Neural progenitor cell (in vitro differentiated cells): ENCODE results near the gene ZNF592. TPM values are rescaled to one million over a fixed set of nuclear protein-coding genes. Genes with fewer than 3 reads are reported as not detected.
"Not testable (repeated sequence)": the region's sequence is repeated elsewhere in the genome, so short reads cannot be mapped to it uniquely, and the experiment has no call there.

Source experiments
- DNase-seq: peaks from one replicate; pipeline ENCODE4 v3.0.0-alpha.2; 2016; ENCODE audit warnings: low spot score
- H2AFZ ChIP-seq: fragments of 200-600 bp; sonication (generic); replicated peaks from 2 replicates; pipeline ENCODE4 v1.6.1; 2016; ENCODE audit warnings: antibody characterized with exemption
- H3F3A ChIP-seq: fragments of 200-600 bp; sonication (generic); 2 replicates; pipeline ENCODE4 v1.6.1; 2016; ENCODE audit warnings: antibody characterized with exemption, low read depth
- H3K27ac ChIP-seq: fragments of 200-600 bp; sonication (generic); 2 replicates; pipeline ENCODE4 v1.5.1; 2016; ENCODE audit warnings: mild to moderate bottlenecking
- H3K27me3 ChIP-seq: fragments of 200-600 bp; sonication (generic); 2 replicates; pipeline ENCODE4 v1.6.1; 2016; ENCODE audit warnings: mild to moderate bottlenecking, moderate library complexity
- H3K36me3 ChIP-seq: fragments of 200-600 bp; sonication (generic); 2 replicates; pipeline ENCODE4 v1.5.1; 2016
- H3K4me1 ChIP-seq: fragments of 200-600 bp; sonication (generic); 2 replicates; pipeline ENCODE4 v1.6.1; 2016; ENCODE audit warnings: mixed run types
- H3K4me2 ChIP-seq: fragments of 200-600 bp; sonication (generic); 2 replicates; pipeline ENCODE4 v1.6.1; 2016
- H3K4me3 ChIP-seq: fragments of 200-600 bp; sonication (generic); 2 replicates; pipeline ENCODE4 v1.5.1; 2016
- H3K79me2 ChIP-seq: fragments of 200-600 bp; sonication (generic); 2 replicates; pipeline ENCODE4 v1.6.1; 2016; ENCODE audit warnings: low read depth
- H3K9ac ChIP-seq: fragments of 200-600 bp; sonication (generic); 2 replicates; pipeline ENCODE4 v1.6.1; 2016
- H3K9me3 ChIP-seq: fragments of 200-600 bp; sonication (generic); 2 replicates; pipeline ENCODE4 v1.5.1; 2016; ENCODE audit warnings: low read depth
- H4K20me1 ChIP-seq: fragments of 200-600 bp; sonication (generic); 2 replicates; pipeline ENCODE4 v1.6.1; 2016; ENCODE audit warnings: low read depth
- H3K27ac Mint-ChIP-seq: 3 replicates; pipeline ENCODE4 v1.8.0; 2021; ENCODE audit warnings: mixed read lengths
- H3K27me3 Mint-ChIP-seq: 2 replicates; pipeline ENCODE4 v1.8.0; 2022; ENCODE audit warnings: low read depth, mild to moderate bottlenecking, inconsistent platforms, moderate library complexity, mixed read lengths; ENCODE audit not compliant: insufficient read depth
- H3K36me3 Mint-ChIP-seq: 3 replicates; pipeline ENCODE4 v1.8.0; 2021; ENCODE audit warnings: mixed read lengths
- H3K4me1 Mint-ChIP-seq: 3 replicates; pipeline ENCODE4 v1.8.0; 2021; ENCODE audit warnings: mixed read lengths
- H3K4me3 Mint-ChIP-seq: 3 replicates; pipeline ENCODE4 v1.8.0; 2021; ENCODE audit warnings: mild to moderate bottlenecking, moderate library complexity, mixed read lengths
- H3K9me3 Mint-ChIP-seq: 3 replicates; pipeline ENCODE4 v1.8.0; 2020; ENCODE audit warnings: mixed read lengths
- EZH2 ChIP-seq: fragments of 200-600 bp; sonication (generic); IDR thresholded peaks from 2 replicates; pipeline ENCODE4 v1.6.1; 2017; ENCODE audit warnings: antibody characterized with exemption, mild to moderate bottlenecking, moderate library complexity
- EZH2phosphoT487 ChIP-seq: fragments of 200-600 bp; sonication (generic); IDR thresholded peaks from 2 replicates; pipeline ENCODE4 v1.6.1; 2017; ENCODE audit warnings: antibody characterized with exemption
- total RNA-seq: library from RNA; depleted of rRNA; stranded (reverse); fragments of >200 nt; gene quantifications from 2 replicates; pipeline ENCODE4 v1.2.3, GENCODE V29; 2015; ENCODE audit warnings: low replicate concordance
- TF ChIP-seq, protein P1 (sequence below): fragments of 200-600 bp; sonication (generic); IDR thresholded peaks from 2 replicates; pipeline ENCODE4 v1.5.1; 2017; ENCODE audit warnings: antibody characterized with exemption, mild to moderate bottlenecking

The ZNF592 gene
- total RNA-seq, 1 donor from 2014 or later: 5.8 TPM

DNA sequence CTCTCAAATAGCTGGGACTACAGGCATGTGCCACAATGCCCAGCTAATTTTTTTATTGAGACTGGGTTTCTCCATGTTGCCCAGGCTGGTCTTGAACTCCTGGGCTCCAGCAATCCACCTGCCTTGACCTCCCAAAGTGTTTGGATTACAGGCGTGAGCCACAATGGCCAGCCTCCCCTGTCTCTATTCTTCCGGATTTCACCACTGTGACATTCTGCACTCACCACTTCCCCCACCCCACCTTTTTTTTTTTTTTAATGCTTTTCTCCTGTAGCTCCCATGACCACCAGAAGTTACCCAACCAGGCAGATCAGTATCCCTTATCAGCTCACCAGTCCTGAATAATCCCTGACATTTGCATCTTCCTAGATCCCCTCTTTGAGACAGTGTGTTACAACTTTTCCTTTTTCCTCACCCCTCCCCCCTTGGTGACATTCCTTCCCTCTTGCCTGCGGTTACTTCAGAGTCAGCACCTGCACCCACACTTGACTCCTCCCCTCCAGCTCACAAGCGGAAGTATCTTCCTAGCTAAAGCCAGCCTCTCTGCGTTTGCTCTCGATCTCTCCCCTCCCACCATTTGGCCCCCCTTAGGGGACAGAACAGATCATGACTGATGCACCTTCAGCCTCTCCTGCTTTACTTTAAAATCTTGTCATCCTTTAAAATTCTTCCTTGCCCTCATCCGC lies 13.5 kb upstream of the ZNF592 start:
- H4K20me1 ChIP-seq: peaks cover 2% of the 10 kb centered on the region
- H3K4me1 ChIP-seq: peaks cover 18% of the 10 kb centered on the region
- peak overlapping the region; percentile 18 for H3K4me3 ChIP-seq
- DNase-seq: peak; percentile 71
- H3K9me3 Mint-ChIP-seq: no peaks in the 10 kb centered on the region
- no peaks in the 10 kb centered on the region for H3K36me3 Mint-ChIP-seq
- no peak overlapping the region for H3K27ac ChIP-seq
- H3F3A ChIP-seq: peaks cover 15% of the 10 kb centered on the region
- H2AFZ ChIP-seq: no peak overlapping the region
- H3K9ac ChIP-seq: no peak overlapping the region
- no peaks in the 10 kb centered on the region for H3K27me3 ChIP-seq
- H3K4me3 Mint-ChIP-seq: peak overlapping the region; percentile 12
- no peaks in the 10 kb centered on the region for H3K9me3 ChIP-seq
- H3K36me3 ChIP-seq: no peaks in the 10 kb centered on the region
- no peak for TF ChIP-seq EZH2phosphoT487
- TF ChIP-seq EZH2: no peak
- TF ChIP-seq, protein P1, sequence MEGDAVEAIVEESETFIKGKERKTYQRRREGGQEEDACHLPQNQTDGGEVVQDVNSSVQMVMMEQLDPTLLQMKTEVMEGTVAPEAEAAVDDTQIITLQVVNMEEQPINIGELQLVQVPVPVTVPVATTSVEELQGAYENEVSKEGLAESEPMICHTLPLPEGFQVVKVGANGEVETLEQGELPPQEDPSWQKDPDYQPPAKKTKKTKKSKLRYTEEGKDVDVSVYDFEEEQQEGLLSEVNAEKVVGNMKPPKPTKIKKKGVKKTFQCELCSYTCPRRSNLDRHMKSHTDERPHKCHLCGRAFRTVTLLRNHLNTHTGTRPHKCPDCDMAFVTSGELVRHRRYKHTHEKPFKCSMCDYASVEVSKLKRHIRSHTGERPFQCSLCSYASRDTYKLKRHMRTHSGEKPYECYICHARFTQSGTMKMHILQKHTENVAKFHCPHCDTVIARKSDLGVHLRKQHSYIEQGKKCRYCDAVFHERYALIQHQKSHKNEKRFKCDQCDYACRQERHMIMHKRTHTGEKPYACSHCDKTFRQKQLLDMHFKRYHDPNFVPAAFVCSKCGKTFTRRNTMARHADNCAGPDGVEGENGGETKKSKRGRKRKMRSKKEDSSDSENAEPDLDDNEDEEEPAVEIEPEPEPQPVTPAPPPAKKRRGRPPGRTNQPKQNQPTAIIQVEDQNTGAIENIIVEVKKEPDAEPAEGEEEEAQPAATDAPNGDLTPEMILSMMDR: no peak
- no peaks in the 10 kb centered on the region for H3K79me2 ChIP-seq
- peaks cover 14% of the 10 kb centered on the region for H3K4me1 Mint-ChIP-seq
- H3K27ac Mint-ChIP-seq: peak overlapping the region; percentile 42
- peaks cover 4% of the 10 kb centered on the region for H3K27me3 Mint-ChIP-seq
- H3K4me2 ChIP-seq: peak overlapping the region; percentile 36

GRCh38 chr15:84735480-84736061 lies 12.8 kb upstream of the ZNF592 start:
- H3K27me3 ChIP-seq, H3K9me3 ChIP-seq, H3K27ac ChIP-seq, H3K27me3 Mint-ChIP-seq, H3K9me3 Mint-ChIP-seq, H3K4me3 ChIP-seq, H3K36me3 ChIP-seq, H2AFZ ChIP-seq, H3K27ac Mint-ChIP-seq, H3K9ac ChIP-seq, DNase-seq, H3K36me3 Mint-ChIP-seq, H4K20me1 ChIP-seq, H3K79me2 ChIP-seq: not testable (repeated sequence)
- Histone ChIP-seq H3K4me1 (peaks cover 18% of the 10 kb centered on the region), H3F3A (peaks cover 15% of the 10 kb centered on the region), H3K4me2 (peak overlapping the region; percentile 36)
- peaks cover 14% of the 10 kb centered on the region for H3K4me1 Mint-ChIP-seq
- H3K4me3 Mint-ChIP-seq: peak overlapping the region; percentile 12

DNA sequence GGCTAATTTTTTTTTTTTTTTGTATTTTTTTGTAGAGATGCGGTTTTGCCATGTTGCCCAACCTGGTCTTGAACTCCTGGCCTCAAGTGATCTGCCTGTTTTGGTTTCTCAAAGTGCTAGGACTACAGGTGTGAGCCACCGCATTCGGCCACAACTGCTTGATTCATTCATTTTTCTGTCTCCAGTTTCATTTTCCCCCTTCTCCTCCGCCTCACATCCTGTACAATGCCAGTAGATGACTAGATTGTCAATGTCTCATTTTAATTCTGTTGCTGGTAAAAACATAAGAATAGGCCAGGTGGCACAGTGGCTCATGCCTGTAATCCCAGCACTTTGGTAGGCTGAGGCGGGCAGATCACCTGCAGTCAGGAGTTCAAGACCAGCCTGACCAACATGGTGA lies 12.0 kb upstream of the ZNF592 start:
- H3K4me1 ChIP-seq: peaks cover 18% of the 10 kb centered on the region
- Mint-ChIP-seq H3K36me3 (no peaks in the 10 kb centered on the region), H3K4me3 (no peak overlapping the region), H3K9me3 (no peaks in the 10 kb centered on the region), H3K27me3 (peaks cover 4% of the 10 kb centered on the region), H3K27ac (peak overlapping the region; percentile 5), H3K4me1 (peaks cover 14% of the 10 kb centered on the region)
- no peak overlapping the region for H3K9ac ChIP-seq
- H3K27ac ChIP-seq: no peak overlapping the region
- no peak overlapping the region for H3K4me2 ChIP-seq
- H3K27me3 ChIP-seq: no peaks in the 10 kb centered on the region
- H4K20me1 ChIP-seq: peaks cover 2% of the 10 kb centered on the region
- H3K4me3 ChIP-seq: no peak overlapping the region
- no peaks in the 10 kb centered on the region for H3K36me3 ChIP-seq
- H3K79me2 ChIP-seq: no peaks in the 10 kb centered on the region
- no peak overlapping the region for H2AFZ ChIP-seq
- no peak for DNase-seq
- TF ChIP-seq EZH2 (no peak), EZH2phosphoT487 (no peak)
- TF ChIP-seq, protein P1: no peak
- peaks cover 15% of the 10 kb centered on the region for H3F3A ChIP-seq
- H3K9me3 ChIP-seq: no peaks in the 10 kb centered on the region

DNA sequence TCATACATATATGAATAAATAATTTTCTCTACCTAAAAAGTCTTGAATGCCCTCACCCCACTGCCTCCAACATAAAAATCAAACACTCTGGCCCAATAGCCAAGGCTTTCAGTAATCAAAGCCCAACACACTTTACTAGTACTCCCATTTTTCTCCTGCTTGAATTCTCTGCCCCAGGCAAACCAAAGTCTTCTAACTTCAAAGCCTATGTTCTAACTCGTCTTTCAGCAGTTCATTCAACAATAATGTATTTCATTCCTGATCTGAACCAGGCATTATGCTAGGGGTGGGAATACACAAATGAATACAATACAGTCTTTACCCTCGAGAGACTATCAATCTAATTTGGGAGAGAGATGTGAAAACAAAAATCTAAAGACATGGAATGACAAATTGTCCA lies 11.4 kb upstream of the ZNF592 start:
- TF ChIP-seq, protein P1: no peak
- no peak overlapping the region for H2AFZ ChIP-seq
- no peaks in the 10 kb centered on the region for H3K27me3 ChIP-seq
- H3K9ac ChIP-seq: no peak overlapping the region
- H3K27ac Mint-ChIP-seq: no peak overlapping the region
- no peaks in the 10 kb centered on the region for H3K36me3 Mint-ChIP-seq
- H3K4me3 Mint-ChIP-seq: no peak overlapping the region
- H3K9me3 ChIP-seq: no peaks in the 10 kb centered on the region
- H3K4me1 ChIP-seq: peaks cover 18% of the 10 kb centered on the region
- no peak overlapping the region for H3K4me3 ChIP-seq
- no peaks in the 10 kb centered on the region for H3K9me3 Mint-ChIP-seq
- H3K4me1 Mint-ChIP-seq: peaks cover 14% of the 10 kb centered on the region
- no peak overlapping the region for H3K27ac ChIP-seq
- H4K20me1 ChIP-seq: peaks cover 2% of the 10 kb centered on the region
- DNase-seq: no peak
- no peaks in the 10 kb centered on the region for H3K36me3 ChIP-seq
- H3K79me2 ChIP-seq: no peaks in the 10 kb centered on the region
- H3K4me2 ChIP-seq: no peak overlapping the region
- H3K27me3 Mint-ChIP-seq: peaks cover 4% of the 10 kb centered on the region
- peaks cover 15% of the 10 kb centered on the region for H3F3A ChIP-seq
